ENCODE results near the gene CREB3L1. TPM values are rescaled to one million over a fixed set of nuclear protein-coding genes. Genes with fewer than 3 reads are reported as not detected.

CREB3L1 gene
- total RNA-seq, 1 experiment from 2014 or later, result 1.1 TPM

- Histone ChIP-seq H3K9me3 (ENCODE audit: low read length) (no peaks in the 10 kb centered on the region), H3K4me3 (ENCODE audit: low read length) (peak overlapping the region; percentile 66; the same call in 1 of the 2 replicates), H3K4me1 (ENCODE audit: insufficient read depth, low read length) (peaks cover 22% of the 10 kb centered on the region), H3K27ac (ENCODE audit: low read length) (peak overlapping the region; percentile 30), H3K36me3 (ENCODE audit: low read depth, low read length) (no peaks in the 10 kb centered on the region), H3K27me3 (ENCODE audit: low read length) (no peaks in the 10 kb centered on the region), H3K9ac (ENCODE audit: low read length) (no peak overlapping the region), H3K4me2 (ENCODE audit: low read length) (peak overlapping the region; percentile 84), H3K79me2 (ENCODE audit: low read length) (no peaks in the 10 kb centered on the region), H2AFZ (ENCODE audit: low read length) (peak overlapping the region; percentile 44), H3F3A (ENCODE audit: low read length, unreplicated experiment) (no peaks in the 10 kb centered on the region), H3K9me2 (replicated peaks; ENCODE audit: low read length) (no peaks in the 10 kb centered on the region), H4K20me1 (ENCODE audit: low read length) (no peaks in the 10 kb centered on the region)
- ChIA-PET CTCF (interaction anchor here (1.2 kb wide), 1 partner anchor 77 kb away, joined by 3 read pairs; no protein-coding TSS in a partner anchor), POLR2A (ENCODE audit: unreplicated experiment) (interaction anchor here (0.7 kb wide), 1 partner anchor 113 kb away, joined by 3 read pairs; no protein-coding TSS in a partner anchor)
- intact Hi-C loops (cut with micrococcal nuclease), result loop anchor here (2.0 to 10.0 kb wide), 4 partner anchors 71 to 273 kb away; no protein-coding TSS in a partner anchor
- BruUV-seq (replicated peaks), result no TSS peak
- no peak for TF ChIP-seq EZH2 (IDR thresholded peaks at IDR 0.05; ENCODE audit: low read length, unreplicated experiment)
- TF ChIP-seq EZH2phosphoT487 (IDR thresholded peaks at IDR 0.05; ENCODE audit: borderline replicate concordance, low read length), result no peak
- no peak for TF ChIP-seq CTCF (conservative IDR thresholded peaks at IDR 0.05; ENCODE audit: low read depth, low read length)
- DNase-seq (peak; percentile 83), ATAC-seq (peak; percentile 62)
These were observed 40.0 kb upstream of the CREB3L1 start for GRCh38 chr11:46237248-46238077.

GRCh38 chr11:46238078-46238966 is 39.1 kb upstream of the CREB3L1 start:
- BruUV-seq (replicated peaks), result TSS peak; percentile 14
- intact Hi-C loops (cut with micrococcal nuclease), result loop anchor here (2.0 to 10.0 kb wide), 3 partner anchors 70 to 274 kb away; no protein-coding TSS in a partner anchor
- Histone ChIP-seq H3K36me3 (ENCODE audit: low read depth, low read length) (no peaks in the 10 kb centered on the region), H3K9ac (ENCODE audit: low read length) (peak overlapping the region; percentile 24; the same call in 1 of the 2 replicates), H3K9me2 (replicated peaks; ENCODE audit: low read length) (no peaks in the 10 kb centered on the region), H3K4me1 (ENCODE audit: insufficient read depth, low read length) (peaks cover 28% of the 10 kb centered on the region), H4K20me1 (ENCODE audit: low read length) (no peaks in the 10 kb centered on the region), H3K27ac (ENCODE audit: low read length) (no peak overlapping the region), H3K9me3 (ENCODE audit: low read length) (no peaks in the 10 kb centered on the region), H3K79me2 (ENCODE audit: low read length) (no peaks in the 10 kb centered on the region), H2AFZ (ENCODE audit: low read length) (peak overlapping the region; percentile 44), H3F3A (ENCODE audit: low read length, unreplicated experiment) (no peaks in the 10 kb centered on the region), H3K27me3 (ENCODE audit: low read length) (no peaks in the 10 kb centered on the region), H3K4me2 (ENCODE audit: low read length) (peak overlapping the region; percentile 84), H3K4me3 (ENCODE audit: low read length) (peak overlapping the region; percentile 66)
- peak; percentile 6 for ATAC-seq
- TF ChIP-seq EZH2phosphoT487 (IDR thresholded peaks at IDR 0.05; ENCODE audit: borderline replicate concordance, low read length), result no peak
- TF ChIP-seq CTCF (conservative IDR thresholded peaks at IDR 0.05; ENCODE audit: low read depth, low read length), result no peak
- no peak for TF ChIP-seq EZH2 (IDR thresholded peaks at IDR 0.05; ENCODE audit: low read length, unreplicated experiment)
- ChIA-PET POLR2A (ENCODE audit: unreplicated experiment) (interaction anchor here (0.7 kb wide), 2 partner anchors 35 to 114 kb away, joined by 3 to 7 read pairs; no protein-coding TSS in a partner anchor), CTCF (interaction anchor here (0.5 to 1.2 kb wide), 4 partner anchors 38 to 77 kb away, joined by 3 to 5 read pairs (median 3); no protein-coding TSS in a partner anchor)
- no peak for DNase-seq
